GM10847 (cell line): ENCODE results near the gene PHTF2.

Experiments
- POLR2A ChIP-seq: IDR thresholded peaks from 2 replicates; pipeline ENCODE4 v1.6.1; 2011; ENCODE audit not compliant: insufficient read length; ENCODE audit errors: extremely low read depth

Gene PHTF2

GRCh38 chr7:77918676-77919075 is 120.1 kb downstream of the PHTF2 start:
- TF ChIP-seq POLR2A = no peak

- TF ChIP-seq POLR2A = no peak
Observed at GRCh38 chr7:77923419-77923818, 124.8 kb downstream of the PHTF2 start.

DNA sequence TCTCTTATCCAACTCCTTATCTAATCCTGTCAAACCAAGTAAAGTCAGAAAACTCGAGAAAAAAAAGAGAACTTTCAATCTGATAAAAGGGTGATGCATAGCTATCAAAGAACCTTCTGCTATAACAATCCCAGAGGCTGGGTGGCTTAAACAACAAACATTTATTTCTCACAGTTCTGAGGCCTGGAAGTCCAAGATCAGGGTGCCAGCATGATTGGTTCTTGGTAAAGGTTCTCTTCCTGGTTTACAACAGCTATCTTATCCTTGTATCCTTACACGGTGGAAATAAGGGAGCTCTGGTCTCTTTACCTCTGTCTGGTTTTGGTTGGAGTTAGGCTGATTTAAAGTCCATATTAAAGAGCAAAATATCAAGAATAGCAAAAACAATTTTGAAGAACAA is 131.9 kb downstream of the PHTF2 start:
- TF ChIP-seq POLR2A = no peak

DNA sequence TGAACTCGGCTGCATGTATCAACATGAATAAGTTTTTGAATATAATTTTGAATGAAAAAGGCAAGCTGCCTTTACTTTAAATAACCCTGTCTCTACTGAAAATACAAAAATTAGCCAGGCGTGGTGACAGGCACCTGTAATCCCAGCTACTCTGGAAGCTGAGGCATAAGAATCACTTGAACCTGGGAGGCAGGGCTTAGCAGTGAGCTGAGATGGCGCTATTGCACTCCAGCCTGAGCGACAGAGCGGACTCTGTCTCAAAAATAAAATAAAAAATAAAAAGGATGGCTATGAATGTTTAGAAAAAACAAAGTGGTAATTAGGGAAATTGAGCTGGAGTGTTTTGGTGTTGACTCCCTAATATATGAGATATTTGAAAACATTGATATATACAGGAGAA is 133.3 kb downstream of the PHTF2 start:
- no peak for TF ChIP-seq POLR2A

DNA sequence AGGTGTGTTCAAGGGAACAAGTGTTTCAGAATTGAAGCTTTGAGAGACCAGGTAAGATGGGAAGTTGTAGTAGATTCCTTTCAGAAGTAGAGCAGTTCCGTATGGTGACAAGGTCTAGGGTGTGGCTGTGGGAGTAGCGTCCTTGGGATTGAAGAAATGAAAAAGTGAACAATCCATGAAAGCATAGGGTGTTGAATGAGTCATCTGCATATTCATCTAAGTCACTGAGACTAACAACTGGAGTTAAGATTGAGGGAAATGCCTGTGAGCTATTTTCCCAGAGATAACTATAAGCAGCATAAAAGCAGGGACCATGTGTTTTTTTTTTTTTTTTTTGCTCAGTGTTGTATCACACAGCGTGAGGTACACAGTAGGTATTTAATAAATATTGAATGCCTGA is 134.8 kb downstream of the PHTF2 start:
- TF ChIP-seq POLR2A = no peak

- no peak for TF ChIP-seq POLR2A
Observed at GRCh38 chr7:77935652-77936348, 137.2 kb downstream of the PHTF2 start.

DNA sequence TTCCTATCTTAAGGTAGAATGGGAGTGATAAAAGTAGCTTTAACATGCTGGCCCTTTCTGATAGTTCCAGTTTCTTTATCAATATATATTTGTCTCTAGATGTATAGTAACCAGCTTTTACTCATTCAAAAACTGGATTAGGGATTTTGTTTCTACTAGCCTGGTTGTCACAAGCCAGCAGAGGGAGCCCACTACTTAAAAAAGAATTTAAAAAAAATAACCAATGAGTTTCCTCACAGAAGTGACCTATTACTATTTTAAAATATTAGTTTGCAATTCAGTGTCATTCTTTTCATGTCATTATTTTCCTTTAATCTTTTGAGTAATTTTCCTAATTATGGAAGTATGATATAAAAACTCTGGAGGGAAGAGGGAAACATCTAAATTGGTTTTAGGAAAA is 142.1 kb downstream of the PHTF2 start:
- TF ChIP-seq POLR2A = no peak

DNA sequence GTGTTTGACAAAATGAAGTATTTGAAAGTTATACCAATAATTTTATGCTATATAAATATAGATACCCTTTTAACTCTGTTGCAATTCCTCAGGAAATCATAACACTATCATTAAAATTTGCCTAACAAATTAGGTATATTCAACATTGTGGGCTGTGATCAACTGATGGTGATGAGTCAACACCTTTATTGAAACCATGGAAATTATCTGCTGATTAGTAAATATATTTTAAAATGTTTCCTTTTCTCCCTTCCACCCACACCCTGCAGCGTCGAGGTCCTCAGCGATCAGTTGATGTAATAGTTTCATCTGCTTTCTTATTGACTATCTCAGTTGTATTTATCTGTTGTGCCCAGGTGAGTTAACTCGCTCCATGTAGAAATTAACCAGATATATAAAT is 143.9 kb downstream of the PHTF2 start:
- no peak for TF ChIP-seq POLR2A

DNA sequence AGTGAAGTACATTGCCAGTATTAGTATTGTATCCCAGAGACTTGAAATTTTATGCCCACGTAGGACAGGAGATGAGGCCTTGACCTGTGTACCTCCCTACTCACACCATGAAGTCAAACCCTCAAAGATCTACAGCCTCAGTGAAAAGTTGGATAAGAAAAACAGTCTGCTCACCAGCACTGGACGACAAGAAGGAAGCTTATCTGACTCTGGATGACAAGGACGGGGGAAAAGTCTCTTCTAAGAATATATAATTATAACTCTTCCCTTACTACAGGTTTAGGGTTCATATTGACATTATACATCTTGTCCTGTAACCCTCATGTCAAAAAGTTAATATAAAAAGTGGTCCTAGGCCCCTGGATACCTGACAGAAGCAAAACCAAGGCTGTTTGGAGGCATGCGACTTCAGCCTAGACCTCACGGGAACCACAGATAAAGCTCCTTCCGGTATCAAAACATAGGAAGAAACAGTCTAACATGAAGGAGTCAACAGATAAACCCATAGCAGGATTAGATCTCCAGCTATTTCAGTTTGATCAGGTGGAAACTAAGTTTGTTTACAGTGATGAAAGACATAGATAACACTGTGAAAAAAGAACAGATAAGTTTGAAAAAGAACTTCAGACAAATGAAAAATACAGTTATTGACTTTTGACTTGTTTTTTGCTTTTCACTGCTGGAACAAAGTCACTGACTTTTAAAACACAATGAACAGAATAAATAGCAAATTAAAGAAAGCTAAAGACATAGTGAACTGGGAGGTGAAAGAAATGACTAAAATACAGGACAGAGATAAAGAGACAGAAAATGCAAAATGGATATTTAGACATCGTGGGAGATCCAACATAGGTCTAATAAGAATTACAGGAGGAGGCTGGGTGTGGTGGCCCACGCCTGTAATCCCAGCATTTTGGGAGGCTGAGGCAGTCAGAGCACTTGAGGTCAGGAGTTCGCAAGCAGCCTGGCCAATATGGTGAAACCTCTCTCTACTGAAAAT is 145.9 kb downstream of the PHTF2 start:
- no peak for TF ChIP-seq POLR2A

GRCh38 chr7:77950548-77950947 is 152.0 kb downstream of the PHTF2 start:
- TF ChIP-seq POLR2A = no peak

GRCh38 chr7:77954773-77955555 is 156.4 kb downstream of the PHTF2 start:
- no peak for TF ChIP-seq POLR2A

GRCh38 chr7:77958436-77958835 is 159.9 kb downstream of the PHTF2 start:
- no peak for TF ChIP-seq POLR2A

DNA sequence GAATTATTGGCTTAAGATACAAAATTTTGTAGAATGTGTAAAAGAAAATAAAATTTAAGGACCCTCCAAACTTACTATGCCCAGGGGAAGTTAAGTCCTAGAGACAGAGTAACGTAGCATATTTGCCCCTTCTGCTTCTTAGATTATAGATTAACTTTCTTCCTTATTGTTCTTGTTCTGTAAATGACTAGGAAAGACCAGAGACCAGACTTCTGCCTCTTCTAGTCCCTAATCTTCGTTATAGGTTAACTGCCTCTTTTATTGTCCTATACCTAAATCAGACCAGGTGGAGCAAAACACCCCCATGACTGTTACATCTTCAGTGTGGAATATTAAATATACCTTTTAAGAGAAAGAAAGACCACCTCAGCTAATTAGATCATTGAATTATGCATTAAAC is 160.5 kb downstream of the PHTF2 start:
- no peak for TF ChIP-seq POLR2A

DNA sequence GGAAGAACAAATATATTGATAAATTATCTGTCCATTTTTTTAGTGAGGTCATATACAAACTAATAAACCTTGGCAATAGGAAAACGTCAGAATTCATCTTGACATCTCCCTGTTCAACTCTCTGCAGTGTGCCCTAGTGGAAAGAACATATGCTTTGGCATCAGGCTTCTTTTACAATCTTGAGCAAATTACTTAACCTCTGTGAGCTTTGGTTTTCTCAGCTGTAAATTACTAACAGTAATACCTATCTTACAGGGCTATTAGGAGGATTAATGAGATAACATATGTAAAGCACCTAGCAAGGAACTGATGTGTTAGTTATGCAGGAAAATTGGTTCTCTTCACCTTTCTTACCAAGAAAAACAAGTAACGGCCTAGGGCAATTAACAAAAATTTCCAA is 161.8 kb downstream of the PHTF2 start:
- TF ChIP-seq POLR2A = no peak

DNA sequence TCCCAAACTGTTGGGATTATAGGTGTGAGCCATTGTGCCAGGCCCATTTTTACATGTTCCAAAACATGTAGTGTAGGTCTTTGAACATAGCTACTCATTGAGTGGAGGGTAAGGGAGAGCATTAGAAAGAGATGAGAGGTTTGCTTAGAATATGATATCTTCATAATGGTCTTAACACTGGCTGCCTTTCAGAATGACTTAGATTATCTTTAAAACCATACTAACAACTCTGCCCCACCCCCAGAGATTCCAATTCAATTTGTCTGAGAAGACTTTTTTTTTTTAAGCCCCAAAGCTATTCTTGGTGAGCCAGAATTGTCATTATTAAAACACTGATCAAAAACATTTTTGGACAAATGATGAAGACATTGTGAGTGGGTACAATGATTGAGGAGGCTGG is 168.9 kb downstream of the PHTF2 start:
- no peak for TF ChIP-seq POLR2A

GRCh38 chr7:77971726-77972125 is 173.2 kb downstream of the PHTF2 start:
- TF ChIP-seq POLR2A = no peak
